Activated CD4-positive, alpha-beta T cell treated with anti-CD3 and anti-CD28 coated beads, Interleukin-2, Interleukin-4, amounts not matched to agents 100 ng/mL and 50 ng/mL, durations not matched to agents 16 hours and 8 hours (primary cell): ENCODE results near the gene USH1C.

ENCODE experiments used
- DNase-seq: peaks from one replicate; pipeline ENCODE4 v3.0.0-alpha.2; 2020; ENCODE audit warnings: low spot score

USH1C gene

DNA sequence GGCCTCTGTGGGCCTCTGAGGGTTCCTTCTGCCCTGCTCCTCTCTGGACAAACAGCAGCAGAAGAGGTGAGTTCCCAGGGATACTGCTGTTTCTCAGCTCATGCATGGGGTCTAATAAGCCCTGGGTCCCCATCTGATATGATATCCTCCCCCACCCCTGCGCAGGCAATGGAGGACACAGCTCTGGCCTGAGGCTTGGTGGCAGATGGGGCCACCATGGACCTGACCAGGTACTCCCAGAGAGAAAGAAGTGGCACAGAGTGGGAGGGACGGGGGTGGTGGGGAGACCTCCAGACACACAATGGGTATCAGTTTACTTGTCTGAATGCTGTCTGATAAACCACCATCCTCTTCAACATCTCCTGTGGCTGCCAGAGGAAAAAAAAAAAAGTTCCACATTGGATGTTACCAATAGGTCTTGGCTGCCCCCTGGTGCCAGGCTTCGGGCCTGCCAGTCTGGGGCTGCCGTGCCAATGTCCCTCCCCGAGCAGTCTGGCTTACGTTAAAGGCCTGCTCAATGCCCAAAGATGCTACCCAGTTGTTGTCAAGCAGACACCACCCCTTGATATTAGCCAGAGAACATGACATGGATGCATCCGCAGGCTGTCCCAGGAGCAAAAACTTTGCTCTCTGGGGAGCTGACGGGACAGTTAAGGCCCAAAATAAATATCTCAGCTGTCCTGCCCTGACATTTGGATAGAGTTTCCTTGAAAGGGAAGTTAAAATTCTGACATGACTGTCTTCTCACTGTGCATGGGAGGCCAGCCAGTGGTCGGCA lies 39.7 kb downstream of the USH1C start:
- DNase-seq, result peak; percentile 62

DNA sequence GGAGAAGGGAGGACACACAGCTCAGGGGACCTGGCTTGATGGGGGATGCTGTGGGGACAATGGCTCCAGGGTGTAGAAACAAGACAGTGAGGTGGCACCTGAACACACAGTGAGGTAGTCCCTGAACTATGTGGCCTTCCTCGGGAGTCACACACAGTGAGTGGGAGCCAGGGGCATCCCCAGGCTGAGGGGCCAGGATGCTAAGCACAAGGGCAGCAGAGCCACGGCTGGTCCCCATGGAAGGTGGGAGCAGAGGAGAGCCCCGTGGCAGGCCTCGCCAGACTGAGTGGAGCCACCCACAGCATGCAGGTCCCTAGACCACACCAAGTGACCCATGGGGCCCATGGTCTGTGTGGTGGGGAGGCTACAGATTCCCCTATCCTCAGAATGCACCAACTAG lies 41.6 kb downstream of the USH1C start:
- DNase-seq, result no peak

DNA sequence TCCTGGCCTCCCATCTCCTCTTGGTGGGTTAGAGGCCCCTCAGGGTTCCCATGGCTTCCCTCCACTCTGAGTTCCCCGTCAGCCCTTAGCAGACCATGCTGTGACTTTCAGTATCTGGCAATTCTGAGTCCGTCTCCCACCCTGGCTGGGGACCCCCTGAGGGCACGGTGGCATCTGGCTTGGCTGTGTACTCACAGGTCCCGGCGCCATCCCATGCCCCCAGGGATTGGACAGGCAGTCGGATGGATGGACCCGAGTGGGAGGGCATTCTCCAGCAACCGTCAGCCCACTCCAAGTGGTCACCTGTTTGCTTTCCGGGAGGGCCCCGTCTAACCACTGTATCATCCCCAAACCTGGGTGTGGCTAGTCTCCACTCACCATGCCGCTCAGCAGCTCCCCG lies 43.5 kb downstream of the USH1C start:
- no peak for DNase-seq

DNA sequence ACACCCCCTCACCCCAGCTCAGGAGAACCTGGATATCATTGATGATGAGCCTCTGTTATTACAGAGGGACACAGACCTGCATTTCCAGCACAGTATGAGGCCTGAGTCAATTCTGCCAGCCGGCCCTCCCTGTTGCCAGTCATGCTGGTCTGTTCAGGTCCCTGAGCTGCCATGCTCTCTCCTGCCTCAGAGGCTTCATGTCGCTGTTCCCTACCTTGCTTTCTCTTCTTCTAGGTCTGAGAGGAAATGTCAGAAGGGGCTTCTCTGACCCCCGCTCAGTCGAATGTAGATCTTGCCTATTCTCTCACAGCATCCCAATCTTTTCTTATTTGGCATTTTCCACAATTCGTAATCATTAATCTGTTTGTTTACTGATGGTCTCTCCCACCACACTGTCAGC lies 45.7 kb downstream of the USH1C start:
- no peak for DNase-seq

DNA sequence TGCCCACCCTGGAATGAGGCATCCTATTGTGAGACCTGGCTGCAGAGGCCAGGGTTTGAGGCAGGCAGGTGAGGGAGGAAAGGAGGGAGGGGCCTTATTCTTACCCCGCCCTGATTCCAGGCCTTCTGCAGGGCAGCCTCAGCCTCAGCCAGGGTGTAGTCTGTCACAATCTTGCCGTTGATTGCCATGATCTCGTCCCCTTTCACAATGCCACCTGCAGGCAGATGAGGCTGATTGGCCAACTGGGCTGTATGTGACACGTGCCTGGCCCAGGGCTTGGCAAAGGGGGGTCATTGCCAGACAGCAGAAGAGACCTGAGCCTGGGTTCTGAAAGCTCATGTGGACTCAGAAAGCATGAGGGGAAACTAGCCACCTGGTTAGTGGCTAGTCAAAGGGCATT lies 46.2 kb downstream of the USH1C start:
- DNase-seq, result no peak

DNA sequence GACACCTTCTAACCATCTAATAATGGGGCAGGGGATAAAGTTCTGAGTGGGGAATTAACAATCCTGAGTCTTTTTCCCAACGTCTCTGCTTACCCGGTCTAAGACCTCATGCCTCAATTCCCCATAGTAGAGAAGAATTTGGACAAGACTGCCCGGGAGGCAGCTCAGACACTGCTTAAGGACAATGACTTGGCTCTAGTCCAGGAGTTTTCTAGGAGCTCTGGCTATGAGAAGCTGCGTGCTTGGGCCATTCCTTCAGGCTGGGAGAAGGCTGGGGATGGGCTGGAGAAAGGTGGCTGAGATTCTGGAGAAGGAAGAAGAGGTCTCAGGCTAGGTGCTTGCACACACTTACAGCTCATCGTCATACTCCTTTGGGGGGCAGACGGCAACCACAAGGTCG lies 47.8 kb downstream of the USH1C start:
- no peak for DNase-seq

DNA sequence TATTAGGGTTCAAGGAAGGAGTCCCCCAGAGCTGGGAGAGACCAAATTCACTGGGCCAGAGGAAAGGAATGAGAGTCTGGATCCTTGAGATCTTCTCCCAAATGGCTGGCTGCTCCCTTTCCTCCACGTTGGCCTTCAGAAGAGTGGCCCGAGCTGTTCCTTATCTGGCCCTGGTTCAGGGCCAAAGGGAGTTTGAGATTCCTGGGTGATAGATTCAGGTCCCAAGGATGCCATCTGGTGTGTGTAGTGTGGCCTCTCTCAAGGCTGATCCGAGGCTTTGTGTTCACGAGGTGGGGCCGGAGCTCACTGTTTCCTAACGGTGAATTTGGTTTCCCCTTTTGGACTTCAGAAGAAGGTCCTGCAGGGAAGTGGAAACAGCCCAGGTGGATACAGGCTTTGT lies 50.2 kb downstream of the USH1C start:
- DNase-seq, result no peak

DNA sequence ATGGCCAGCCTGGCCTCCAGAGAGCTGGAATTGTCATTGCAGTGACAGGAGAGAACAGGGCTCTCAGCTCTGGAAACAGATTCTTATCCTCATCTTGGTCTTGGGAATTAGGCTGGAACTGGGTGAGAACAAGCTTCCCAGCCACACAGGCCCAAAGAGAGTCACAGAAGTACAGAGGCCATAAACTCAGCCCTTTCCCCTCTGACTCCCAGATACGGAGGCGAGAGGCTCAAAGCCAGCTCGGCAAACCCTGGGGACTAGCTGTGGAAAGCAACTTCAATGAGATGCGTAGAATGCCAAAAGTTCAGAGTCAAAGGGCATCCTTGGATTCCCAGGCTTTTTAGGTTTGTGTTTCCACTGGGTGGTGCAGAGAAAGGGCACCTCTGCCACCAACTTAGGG lies 53.3 kb downstream of the USH1C start:
- DNase-seq, result no peak

DNA sequence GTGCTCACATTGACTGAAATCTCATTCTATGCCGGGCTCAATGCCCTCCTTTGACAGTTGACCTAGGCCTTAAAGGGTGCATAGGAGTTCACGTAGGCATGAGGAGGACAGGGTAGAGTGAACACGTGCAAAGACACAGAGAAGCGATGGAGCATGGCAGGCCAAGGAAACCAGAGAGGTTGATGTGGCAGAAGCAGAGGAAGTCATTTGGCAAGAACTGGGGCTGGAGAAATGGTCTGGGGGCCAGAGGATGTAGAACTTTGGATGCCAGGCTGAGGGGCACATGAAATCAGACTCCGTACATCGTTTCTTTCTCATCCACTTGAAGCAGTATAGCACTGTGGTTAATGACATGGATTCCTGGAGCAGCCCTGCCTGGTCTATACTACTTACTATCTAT lies 54.0 kb downstream of the USH1C start:
- DNase-seq, result no peak

DNA sequence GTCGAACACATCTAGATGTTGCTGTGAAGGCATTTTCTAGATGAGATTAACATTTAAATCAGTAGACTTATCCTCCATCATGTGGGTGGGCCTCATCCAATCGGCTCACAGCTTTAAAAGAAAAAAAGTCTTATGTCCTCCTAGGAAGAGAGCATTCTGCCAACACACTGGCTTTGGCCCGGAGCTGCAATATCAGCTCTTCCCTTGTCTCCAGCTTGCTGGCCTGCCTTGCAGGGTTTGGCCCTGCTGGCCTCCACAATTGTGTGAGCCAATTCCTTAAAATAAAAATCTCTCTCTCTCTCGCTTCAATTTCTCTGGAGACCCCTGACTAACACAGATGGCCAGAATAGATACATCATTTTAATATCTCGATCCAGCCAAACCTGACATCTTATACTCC lies 54.5 kb downstream of the USH1C start:
- no peak for DNase-seq

DNA sequence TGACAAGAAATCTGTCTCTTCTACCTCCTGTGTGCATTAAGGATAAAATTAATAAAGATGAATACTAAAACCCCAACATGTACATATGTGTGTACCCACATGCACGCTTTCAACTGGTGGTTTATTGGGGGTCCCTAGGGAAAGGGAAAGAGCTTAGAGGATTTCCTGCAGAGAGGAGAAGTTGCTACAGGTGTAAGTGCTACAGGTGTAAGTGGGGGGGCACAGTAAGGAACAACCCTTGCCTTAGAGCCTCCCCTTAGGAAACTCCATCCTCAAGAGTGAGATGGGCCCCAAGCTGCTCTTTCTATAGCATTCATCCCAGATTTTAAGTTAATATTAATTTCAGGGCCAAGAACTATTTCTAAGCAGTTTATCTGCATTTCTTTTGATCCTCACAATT lies 55.7 kb downstream of the USH1C start:
- DNase-seq, result no peak

DNA sequence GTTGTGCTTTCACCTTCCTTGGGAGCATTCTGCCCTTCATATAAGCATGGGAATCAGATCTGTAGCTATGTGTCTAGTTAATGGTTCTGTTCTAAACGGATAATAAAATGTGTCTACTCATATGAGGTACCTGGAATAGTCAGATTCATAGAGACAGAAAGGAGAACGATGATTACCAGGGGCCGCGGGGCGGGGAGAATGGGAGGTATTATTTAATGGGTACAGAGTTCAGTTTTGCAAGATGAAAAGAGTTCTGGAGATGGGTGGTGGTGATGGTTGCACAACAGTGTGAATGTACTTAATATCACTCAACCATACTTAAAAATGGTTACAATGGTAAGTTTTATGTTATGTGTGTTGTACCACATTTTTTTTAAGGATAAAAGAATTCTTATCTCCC lies 57.6 kb downstream of the USH1C start:
- DNase-seq, result no peak

DNA sequence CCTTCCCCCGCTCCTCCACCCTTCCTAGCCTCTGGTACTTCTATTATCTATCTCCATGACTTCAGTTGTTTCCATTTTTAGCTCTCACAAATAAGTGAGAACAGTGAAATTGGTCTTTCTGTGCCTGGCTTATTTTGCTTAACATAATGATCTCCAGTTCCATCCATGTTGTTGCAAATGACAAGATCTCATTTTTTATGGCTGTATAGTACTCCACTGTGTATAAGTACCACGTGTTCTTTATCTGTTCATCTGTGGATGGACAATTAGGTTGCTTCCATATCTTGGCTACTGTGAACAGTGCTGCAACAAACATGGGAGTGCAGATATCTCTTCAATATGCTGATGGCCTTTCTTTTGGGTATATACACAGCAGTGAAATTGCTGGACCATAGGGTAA lies 60.7 kb downstream of the USH1C start:
- no peak for DNase-seq

DNA sequence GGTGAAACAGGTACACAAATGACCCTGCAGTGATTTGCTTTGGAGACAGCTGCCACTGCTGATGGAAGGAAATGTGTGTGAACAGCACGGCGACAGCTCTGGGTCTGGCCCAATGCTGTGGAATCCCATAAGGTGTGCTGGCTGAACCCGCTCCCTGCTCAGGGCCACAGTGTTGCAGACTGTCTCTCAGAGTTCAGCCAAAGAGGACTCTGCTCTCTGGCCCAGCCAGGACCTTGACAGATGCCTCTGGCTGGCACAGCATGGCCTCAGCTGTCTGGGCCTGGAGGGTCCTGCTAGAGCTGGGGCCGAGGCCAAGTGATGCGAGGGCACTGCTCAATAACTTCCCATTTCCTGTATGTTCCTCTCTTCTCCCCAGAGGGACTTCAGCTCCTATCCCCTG lies 62.3 kb downstream of the USH1C start:
- no peak for DNase-seq

DNA sequence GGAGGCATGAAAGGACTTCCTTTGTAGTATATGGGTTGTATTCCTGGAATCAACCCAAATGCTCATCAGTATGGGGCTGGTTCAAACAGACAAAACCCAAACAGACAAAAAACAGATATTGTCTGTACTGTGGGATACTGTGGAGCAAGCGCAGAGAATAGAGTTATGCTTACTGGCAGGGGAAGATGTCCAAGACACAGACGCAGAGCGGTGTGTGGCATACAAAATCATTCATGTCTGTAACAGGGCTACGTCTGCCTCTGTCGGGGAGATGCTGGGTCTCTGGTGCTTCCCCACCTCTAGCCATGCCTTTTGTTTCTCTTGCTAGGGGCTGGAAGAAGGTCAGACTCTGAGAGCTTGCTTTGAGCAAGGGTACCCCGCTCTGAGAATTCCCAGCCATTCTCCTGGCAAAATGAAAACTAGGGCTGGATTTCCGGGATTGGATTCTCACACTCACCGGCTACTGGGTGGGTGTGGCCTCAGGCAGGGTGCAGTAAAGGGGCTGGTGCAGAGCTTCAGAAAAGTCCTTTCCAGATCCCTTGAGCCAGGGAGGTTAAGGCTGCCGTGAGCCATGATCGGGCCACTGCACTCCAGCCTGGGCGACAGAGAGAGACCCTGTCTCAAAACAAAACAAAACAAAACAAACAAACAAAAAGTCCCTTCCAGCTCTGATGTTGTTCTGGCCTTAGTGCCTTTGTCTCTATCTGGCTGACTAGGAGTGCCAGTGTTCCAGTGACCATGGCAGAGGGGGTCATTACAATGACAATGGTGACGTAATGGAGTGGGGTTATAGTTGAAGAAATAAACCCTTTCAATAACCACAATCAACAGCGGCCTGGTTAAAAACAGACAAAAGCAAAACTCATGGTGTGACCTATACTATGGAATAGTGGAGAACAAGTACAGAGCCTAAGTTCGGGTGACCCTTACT lies 64.7 kb downstream of the USH1C start:
- DNase-seq, result no peak

DNA sequence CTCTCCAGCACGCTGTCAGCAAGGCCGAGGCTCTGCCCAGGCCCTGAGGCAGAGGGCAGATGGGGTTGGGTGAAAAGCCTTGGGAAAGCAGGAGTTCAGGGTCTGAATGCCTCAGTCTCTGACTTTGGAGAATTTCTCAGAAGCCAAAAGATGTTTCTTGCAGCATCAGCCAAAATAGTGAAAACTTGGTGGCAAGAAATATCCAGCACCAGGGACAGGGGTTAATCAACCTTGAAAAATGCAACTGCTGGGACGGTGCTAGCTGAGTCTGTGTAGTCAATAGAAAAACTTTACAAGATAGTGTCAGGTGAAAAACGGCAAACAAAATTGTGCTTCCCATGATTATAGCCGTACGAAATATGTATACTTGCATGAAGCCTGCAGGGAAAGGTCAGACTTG lies 66.1 kb downstream of the USH1C start:
- DNase-seq, result no peak

DNA sequence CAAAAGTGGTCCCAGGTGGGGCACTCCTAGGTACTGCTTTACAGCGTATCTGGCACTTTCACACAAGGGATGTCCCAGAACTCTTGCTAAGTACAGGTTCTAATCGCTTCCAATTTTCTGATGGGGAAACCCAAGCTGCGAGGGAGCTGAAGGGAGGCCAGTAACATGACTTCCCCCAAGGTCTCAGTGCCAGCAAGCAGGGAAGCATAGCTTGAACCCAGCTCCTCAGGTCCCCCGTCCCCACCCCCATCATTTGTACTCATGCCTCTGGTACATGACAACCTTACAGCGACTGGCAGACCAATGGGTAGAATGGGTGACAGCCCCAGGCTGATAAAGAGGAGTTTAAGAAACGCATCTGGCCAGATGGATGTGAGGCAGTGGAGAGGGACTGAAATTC lies 66.9 kb downstream of the USH1C start:
- DNase-seq, result no peak

DNA sequence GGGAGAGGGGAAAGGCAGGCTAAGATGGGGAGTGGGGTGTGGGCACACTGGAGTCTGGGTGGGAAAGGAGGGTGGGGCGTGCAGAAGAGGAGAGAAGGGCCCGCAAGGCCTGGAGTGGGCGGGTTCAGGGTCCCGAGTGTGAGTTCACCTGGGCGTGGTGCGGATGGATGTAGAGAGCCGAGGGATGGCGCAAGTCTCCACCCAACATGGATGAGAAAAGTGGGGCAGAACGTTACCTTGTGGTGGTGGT lies 67.2 kb downstream of the USH1C start:
- no peak for DNase-seq

DNA sequence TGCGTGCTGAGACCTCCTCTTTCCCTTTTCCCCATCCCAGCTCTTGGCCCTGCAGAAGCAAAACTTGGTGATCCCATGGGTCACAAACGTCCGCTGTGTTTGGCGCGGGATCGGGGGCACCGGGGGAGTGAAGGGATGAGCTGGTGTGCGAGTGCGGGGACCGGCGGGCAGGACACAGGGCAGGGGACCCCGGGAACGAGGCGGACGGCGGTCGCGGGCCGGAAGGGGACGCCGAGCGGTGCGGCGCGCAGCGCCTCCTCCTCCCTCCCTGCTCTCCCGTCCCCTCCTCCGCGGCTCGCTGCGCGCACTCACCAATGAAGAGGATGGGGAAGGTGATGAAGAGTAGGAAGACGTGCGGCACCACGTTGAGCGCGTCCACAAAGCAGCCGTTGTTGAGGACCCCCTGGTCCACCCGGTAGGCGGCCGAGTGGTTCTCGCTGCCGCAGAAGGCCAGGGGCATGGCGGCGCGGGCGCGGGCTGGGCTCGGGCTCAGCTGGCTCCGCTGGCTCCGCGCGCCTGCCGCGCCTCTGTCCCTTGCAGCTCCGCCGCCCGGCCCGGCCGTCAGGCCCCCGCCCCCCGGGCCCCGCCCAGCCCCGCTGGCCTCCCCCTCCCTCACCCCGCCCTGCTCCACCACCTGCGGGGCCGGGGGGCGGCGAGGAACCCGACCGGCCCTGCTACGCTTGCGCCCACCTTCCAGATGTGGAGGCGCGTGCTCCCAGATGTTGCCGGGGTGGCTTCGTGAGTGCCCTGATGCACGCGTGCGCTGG lies 67.7 kb downstream of the USH1C start, which contains the start of gene ABCC8:
Gene ABCC8 (minus strand): TSS at position 529 of the 767 bp plus-strand sequence. CDS start 69 bp downstream, at position 460.
- DNase-seq, result no peak

DNA sequence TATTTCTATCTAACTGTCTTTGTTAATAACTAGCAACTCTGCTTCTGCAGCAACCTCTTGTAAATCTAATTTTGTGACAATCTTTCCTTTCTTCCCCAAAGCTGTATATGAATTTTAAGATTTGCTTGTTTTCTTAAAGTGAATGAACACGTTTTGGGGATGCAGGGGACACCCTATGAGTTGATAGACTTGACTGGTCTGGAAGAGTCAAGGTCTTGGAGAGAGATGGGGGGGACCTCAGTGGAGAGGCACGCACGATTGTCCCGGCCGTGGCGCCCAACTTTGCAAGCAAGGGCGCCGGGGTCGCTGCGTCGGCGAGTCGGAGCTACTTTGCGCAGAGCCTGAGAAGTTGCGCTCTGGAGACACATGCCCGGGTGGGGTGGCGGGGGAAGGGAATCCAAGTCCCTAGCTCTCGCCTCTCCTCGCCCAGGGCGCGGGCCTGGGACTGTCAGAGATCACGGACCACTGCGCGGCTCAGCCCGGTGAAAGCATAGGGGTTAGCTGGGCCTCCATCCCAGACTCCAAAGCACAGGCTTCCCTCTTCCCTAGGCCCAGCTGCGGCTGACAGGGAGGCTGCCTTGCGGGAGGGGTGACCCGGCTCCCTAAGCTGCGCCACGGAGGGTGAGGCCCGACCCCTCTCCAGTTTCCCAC lies 68.4 kb downstream of the USH1C start:
- no peak for DNase-seq

DNA sequence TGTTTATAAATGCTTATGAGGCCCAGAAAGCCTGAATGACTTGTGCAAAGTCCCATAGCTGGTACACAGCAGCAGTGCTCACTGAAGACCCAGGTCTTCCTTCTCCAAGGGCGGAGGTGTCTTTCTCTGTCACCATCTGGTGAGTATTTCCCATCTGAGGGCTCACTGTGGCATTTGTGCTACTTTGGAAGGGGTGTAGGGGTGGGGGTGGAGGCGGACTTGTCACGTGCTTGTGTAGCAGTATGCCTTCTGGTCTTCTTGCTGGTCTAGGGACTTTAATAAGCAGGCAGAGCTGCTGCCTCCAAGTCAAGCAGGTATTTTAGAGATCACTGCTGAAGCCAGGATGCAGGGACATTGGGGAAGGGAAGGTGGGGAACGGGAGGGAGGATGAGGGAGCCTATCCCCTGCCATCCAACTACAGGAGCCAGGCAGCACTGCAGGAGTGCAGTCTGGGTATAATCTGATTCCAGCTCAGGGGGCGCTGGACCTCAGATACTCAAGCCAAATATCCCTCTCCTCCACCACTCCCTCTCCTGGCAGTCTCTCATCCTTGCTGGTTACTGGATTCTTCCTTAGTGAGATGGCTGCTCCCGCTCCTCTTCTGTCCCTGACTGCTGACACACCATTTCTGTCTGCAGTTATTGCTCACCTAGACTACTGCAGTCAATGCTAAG lies 71.0 kb downstream of the USH1C start:
- no peak for DNase-seq

DNA sequence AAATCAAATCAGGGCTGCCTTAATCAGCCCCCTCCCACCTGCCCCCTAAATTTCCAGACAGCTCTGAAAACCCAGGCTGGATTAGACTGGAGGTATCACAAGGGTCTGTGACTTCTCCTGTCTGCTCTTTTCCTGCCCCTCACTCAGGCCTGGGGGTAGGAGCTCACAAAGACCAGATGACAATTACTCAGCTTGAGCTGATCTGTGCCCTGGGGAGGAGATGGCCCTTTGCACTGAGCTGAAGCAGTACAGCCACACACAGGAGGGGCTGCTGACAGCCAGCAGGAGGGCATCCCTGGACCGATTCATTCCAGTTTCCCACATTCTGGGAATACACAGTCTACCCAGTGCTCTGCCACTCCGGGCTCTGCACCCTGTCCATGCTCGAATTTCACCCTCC lies 71.7 kb downstream of the USH1C start:
- no peak for DNase-seq
